HFF-Myc (cell line): ENCODE data around the gene CARM1.
A peak's percentile ranks its signal among the peaks of the same experiment; 100 is the strongest.

Experiments used
- DNase-seq: peaks from one replicate; pipeline ENCODE4 v3.0.0-alpha.2; 2011; ENCODE audit warnings: low read depth; ENCODE audit errors: extremely low read depth
- H3K4me3 ChIP-seq: replicated peaks from 2 replicates; pipeline ENCODE4 v1.5.1; 2011; ENCODE audit warnings: low read depth, mild to moderate bottlenecking, control low read depth, low read length
- CTCF ChIP-seq: IDR thresholded peaks from 2 replicates; pipeline ENCODE4 v1.5.1; 2012; ENCODE audit warnings: mild to moderate bottlenecking, low read depth, low read length, control low read depth; ENCODE audit errors: missing control alignments

CARM1 gene

DNA sequence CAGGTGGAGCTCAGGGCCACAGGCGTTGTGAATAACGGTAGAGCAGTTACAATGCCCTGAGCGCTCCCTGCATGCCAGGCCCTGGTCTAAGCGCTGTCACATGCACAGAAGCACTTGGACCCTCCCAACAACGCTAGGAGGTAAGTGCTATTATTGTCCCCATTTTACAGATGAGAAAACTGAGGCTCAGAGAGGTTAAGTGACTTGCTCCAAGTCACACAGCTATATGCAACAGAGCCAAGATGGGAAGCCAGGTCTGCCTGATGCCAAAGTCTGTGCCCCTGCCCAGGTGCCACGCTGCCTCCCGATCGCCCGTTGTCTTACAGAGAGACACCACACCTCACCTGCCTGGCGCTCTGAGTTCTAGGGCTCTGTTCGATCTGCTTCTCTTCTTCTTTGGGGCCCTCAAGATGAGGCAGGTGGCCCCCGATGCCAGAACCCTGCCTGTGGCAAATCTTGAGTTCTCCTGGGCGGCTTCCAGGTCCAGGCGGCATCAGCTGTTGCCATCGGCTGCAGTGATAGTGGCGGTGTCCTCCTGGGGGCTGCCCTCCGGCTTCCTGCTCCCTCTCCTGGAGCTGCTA, 37.1 kb downstream of the CARM1 start:
- TF ChIP-seq CTCF, result no peak
- no peak for DNase-seq

GRCh38 chr19:10911579-10912363, 40.4 kb downstream of the CARM1 start:
- H3K4me3 ChIP-seq, result no peak overlapping the region
- DNase-seq, result no peak
- no peak for TF ChIP-seq CTCF

More for the DNA sequence above, 37.1 kb downstream of the CARM1 start:
- H3K4me3 ChIP-seq, result no peak overlapping the region

DNA sequence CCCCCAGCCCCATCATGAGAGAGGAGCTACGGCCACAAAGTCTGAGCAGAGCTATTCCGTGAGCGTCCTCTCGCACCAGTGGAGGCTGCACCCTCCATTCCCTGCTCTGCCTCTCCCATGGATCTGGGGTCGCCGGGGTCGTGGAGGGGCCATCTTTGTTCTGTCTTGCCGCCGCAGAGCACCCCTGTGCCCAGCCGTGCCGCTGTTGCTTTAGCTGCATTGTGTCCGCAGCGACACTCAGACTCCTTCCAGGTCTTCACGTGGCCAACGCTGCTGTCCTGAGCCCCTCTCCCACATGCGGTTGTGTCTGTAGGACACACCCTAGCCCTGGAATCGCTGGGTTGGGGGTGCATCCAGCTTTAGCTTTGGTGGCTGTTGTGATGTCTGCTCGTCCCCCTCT, 41.3 kb downstream of the CARM1 start:
- no peak for TF ChIP-seq CTCF
- no peak overlapping the region for H3K4me3 ChIP-seq
- no peak for DNase-seq

GRCh38 chr19:10913716-10914340, 42.5 kb downstream of the CARM1 start:
- TF ChIP-seq CTCF, result no peak
- H3K4me3 ChIP-seq, result no peak overlapping the region
- no peak for DNase-seq

DNA sequence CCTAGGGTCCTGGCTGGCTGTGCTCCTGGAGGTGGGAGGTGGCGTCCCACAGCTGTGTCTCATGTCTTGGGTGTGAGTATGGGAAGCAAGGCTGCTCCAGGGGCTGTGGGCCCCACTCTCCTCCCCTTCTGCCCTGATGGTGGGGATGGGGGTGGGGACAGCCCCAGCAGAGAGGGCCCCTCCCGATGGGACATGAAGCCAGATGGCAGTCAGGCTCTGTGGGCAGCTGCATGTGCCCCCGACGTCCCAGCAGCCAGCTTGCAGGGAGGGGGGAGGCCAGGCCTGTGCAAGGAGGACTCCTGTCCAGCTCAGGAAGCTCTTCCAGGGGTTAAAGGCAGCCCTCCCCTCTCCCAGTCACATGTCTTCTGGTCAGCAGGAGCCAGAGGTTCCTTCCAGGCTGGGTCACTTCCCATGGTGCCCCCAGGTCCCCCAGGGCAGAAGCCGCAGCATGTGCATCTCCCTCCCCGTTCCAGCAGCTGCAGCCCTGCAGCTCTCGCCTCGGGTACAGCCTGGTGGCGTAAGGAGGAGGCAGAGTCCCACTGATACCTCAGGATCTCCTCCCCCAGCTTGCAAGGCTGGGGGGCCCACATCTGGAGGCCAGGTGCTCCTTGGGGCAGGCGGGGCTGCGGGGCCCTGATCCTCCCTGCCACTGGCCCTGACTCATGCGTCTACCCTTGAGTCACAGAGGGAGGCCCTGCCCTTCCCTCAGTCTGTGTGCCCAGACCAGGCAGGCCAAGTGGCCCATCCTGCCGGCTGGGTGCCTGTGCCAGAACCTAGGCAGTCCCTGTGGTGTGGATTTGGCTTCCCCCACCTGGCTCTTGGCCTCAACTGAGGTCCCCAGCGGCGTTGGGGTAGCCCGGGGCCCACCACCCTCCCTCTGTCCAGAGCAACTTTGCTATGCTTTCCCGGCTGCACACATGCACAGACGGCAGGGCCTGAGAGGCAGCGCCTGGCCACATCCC, 44.1 kb downstream of the CARM1 start:
- peak; percentile 54 for TF ChIP-seq CTCF
- 0 out of 2 replicates have a peak overlapping the region, but pooled peaks have one; percentile 2 for H3K4me3 ChIP-seq
- peak; percentile 93 for DNase-seq

GRCh38 chr19:10916602-10917001, 45.2 kb downstream of the CARM1 start:
- TF ChIP-seq CTCF, result no peak
- no peak for DNase-seq

More at GRCh38 chr19:10916602-10917001, 45.2 kb downstream of the CARM1 start:
- H3K4me3 ChIP-seq, result no peak overlapping the region
